ENCODE data around the gene KSR1.

KSR1 gene

DNA sequence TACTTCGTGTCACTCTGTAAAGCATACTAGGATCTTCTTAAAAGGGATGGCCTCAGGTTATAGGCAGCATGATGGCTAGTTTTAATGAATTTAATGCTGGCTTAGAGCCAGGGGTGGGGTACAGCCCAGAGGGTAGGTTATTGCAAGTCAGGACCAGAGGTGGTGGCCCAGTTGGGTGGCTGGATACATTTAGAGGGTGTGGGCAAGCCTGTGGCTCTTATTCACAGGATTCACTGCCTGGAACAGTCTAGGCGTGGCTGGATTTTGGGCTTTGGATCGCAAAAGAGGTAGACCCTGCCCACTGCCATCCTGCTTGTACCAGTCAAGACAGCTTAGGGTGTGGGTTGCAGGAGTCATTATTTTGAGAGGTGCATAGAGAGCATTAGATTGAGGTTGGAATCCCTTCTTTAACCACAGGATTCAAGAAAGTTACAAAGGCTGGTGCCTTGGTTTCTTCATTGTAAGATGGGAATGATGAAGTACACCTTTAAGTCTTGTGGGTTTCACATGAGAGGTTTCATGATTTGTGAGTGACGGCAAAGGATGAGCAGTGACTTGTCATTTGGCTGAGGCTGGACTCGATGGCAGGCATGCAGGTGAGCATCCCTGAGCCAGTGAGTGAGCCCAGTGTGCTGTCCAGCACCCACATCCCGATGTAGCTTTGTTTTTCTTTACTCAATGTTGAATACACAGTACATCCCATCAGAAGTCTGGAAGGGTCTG, 85.2 kb downstream of the KSR1 start:
- TF ChIP-seq CSDC2 (CRISPR knock-in tag; IDR thresholded peaks at IDR 0.05) (no peak), ISL1 (CRISPR knock-in tag; IDR thresholded peaks at IDR 0.05) (no peak), ARNTL (CRISPR knock-in tag; IDR thresholded peaks at IDR 0.05; ENCODE audit: borderline replicate concordance, low read depth) (no peak), RARB (CRISPR knock-in tag; IDR thresholded peaks at IDR 0.05) (no peak)

GRCh38 chr17:27542841-27543463, 86.7 kb downstream of the KSR1 start:
- TF ChIP-seq ZNF8 (CRISPR knock-in tag; IDR thresholded peaks at IDR 0.05) (no peak), POU6F1 (CRISPR knock-in tag; IDR thresholded peaks at IDR 0.05; ENCODE audit: borderline replicate concordance, low read depth) (no peak), TOX (CRISPR knock-in tag; IDR thresholded peaks at IDR 0.05; ENCODE audit: borderline replicate concordance) (no peak), CSDC2 (CRISPR knock-in tag; IDR thresholded peaks at IDR 0.05) (no peak), SNAI2 (CRISPR knock-in tag; IDR thresholded peaks at IDR 0.05) (no peak), GLIS3 (CRISPR knock-in tag; IDR thresholded peaks at IDR 0.05) (no peak), ZNF70 (CRISPR knock-in tag; IDR thresholded peaks at IDR 0.05) (no peak), ISL1 (CRISPR knock-in tag; IDR thresholded peaks at IDR 0.05) (no peak), ESRRG (CRISPR knock-in tag; IDR thresholded peaks at IDR 0.05) (no peak), TSHZ2 (CRISPR knock-in tag; IDR thresholded peaks at IDR 0.05) (no peak), ARNTL (CRISPR knock-in tag; IDR thresholded peaks at IDR 0.05; ENCODE audit: borderline replicate concordance, low read depth) (no peak), PPARA (CRISPR knock-in tag; IDR thresholded peaks at IDR 0.05; ENCODE audit: borderline replicate concordance) (no peak), ZNF565 (CRISPR knock-in tag; conservative IDR thresholded peaks at IDR 0.05; ENCODE audit: low read depth) (no peak)
- TF ChIP-seq, protein P1, sequence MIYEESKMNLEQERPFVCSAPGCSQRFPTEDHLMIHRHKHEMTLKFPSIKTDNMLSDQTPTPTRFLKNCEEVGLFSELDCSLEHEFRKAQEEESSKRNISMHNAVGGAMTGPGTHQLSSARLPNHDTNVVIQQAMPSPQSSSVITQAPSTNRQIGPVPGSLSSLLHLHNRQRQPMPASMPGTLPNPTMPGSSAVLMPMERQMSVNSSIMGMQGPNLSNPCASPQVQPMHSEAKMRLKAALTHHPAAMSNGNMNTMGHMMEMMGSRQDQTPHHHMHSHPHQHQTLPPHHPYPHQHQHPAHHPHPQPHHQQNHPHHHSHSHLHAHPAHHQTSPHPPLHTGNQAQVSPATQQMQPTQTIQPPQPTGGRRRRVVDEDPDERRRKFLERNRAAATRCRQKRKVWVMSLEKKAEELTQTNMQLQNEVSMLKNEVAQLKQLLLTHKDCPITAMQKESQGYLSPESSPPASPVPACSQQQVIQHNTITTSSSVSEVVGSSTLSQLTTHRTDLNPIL (CRISPR knock-in tag; IDR thresholded peaks at IDR 0.05; ENCODE audit: low read depth), result no peak
- ATAC-seq, result no peak

More for the DNA sequence above, 85.2 kb downstream of the KSR1 start:
- no peak for ATAC-seq

DNA sequence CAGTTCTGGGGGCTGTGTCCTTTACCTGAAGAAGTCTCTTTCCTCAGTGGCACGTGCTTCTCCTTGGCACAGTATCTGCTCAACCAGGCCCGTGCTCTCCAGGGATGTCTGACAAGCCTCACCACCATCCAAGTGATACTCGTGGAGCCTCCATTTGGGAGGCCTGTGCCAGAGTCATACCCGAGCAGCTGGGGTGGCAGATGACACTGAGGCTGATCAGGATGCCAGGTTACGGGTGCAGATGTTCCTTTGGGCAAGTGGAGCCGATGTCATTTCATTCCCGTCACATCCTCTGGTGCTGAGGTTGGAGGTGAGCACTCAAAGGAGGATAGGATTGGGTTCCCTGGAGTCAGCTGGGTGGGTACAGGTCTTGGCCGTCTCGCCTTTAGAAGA, 87.2 kb downstream of the KSR1 start:
- TF ChIP-seq ISL1 (CRISPR knock-in tag; IDR thresholded peaks at IDR 0.05) (no peak), PPARA (CRISPR knock-in tag; IDR thresholded peaks at IDR 0.05; ENCODE audit: borderline replicate concordance) (no peak), ZNF8 (CRISPR knock-in tag; IDR thresholded peaks at IDR 0.05) (no peak), TOX (CRISPR knock-in tag; IDR thresholded peaks at IDR 0.05; ENCODE audit: borderline replicate concordance) (no peak), ZFP30 (CRISPR knock-in tag; IDR thresholded peaks at IDR 0.05) (no peak), TCF4 (CRISPR knock-in tag; IDR thresholded peaks at IDR 0.05; ENCODE audit: borderline replicate concordance) (no peak), ESRRG (CRISPR knock-in tag; IDR thresholded peaks at IDR 0.05) (no peak), PATZ1 (CRISPR knock-in tag; IDR thresholded peaks at IDR 0.05; ENCODE audit: borderline replicate concordance) (no peak), CSDC2 (CRISPR knock-in tag; IDR thresholded peaks at IDR 0.05) (no peak), TSHZ2 (CRISPR knock-in tag; IDR thresholded peaks at IDR 0.05) (no peak), CSRNP3 (CRISPR knock-in tag; IDR thresholded peaks at IDR 0.05) (no peak), ZNF565 (CRISPR knock-in tag; conservative IDR thresholded peaks at IDR 0.05; ENCODE audit: low read depth) (no peak)
- no peak for ATAC-seq

All from SK-N-SH treated with all-trans-retinoic acid at 6 μM for 48 hours (cell line).